Measurements from ENCODE around the gene GCLC.
"Not testable (repeated sequence)": the region's sequence is repeated elsewhere in the genome, so short reads cannot be mapped to it uniquely, and the experiment has no call there.

Gene GCLC

DNA sequence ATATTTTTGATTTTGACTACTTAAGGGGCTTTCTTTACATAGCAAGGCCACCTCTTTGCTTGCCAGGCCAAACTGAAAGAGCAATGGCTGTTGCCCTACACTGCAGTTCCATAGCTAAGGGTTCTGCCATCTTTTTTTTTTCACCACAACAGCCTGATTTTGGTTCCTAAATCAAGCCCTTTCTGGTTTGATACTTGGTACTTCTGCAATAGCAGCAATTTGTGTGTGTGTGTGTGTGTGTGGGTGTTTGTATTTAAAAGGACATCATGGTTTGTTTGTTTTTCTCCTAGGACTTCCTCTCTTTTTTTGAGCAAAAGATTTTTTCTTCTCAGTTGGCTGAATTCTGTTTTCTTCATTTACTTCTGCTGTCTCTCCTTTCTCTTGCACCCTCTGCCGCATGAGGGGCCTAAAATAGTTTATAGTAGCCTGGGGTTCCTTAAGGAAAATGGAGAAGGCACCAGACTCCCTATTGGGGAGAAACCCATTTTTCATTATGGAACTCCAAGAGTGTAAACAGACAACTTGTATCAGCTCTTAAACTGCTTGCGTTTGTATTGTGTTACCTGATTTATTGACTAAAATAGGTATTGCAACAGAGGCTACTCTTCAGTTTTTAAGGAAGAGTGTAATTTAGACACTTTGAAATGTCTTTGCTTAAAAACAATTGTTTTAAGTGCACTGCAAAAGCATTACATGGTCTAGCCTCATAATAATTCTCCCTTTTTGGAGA, 12.2 kb upstream of the GCLC start:
- no peak for FAIRE-seq

- FAIRE-seq: not testable (repeated sequence)
Observed at GRCh38 chr6:53553600-53553999, 8.7 kb upstream of the GCLC start.

DNA sequence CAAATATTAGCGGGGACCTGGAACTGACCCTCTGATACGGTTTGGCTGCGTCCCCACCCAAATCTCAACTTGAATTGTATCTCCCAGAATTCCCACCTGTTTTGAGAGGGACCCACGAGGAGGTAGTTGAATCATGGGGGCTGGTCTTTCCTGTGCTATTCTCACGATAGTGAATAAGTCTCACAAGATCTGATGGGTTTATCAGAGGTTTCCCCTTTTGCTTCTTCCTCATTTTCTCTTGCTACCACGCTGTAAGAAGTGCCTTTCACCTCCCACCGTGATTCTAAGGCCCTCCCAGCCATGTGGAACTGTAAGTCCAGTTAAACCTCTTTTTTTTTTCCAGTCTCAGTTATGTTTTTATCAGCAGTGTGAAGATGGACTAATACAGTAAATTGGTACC, 6.8 kb upstream of the GCLC start:
- FAIRE-seq: not testable (repeated sequence)

GRCh38 chr6:53547811-53548496, 3.1 kb upstream of the GCLC start:
- no peak for FAIRE-seq

DNA sequence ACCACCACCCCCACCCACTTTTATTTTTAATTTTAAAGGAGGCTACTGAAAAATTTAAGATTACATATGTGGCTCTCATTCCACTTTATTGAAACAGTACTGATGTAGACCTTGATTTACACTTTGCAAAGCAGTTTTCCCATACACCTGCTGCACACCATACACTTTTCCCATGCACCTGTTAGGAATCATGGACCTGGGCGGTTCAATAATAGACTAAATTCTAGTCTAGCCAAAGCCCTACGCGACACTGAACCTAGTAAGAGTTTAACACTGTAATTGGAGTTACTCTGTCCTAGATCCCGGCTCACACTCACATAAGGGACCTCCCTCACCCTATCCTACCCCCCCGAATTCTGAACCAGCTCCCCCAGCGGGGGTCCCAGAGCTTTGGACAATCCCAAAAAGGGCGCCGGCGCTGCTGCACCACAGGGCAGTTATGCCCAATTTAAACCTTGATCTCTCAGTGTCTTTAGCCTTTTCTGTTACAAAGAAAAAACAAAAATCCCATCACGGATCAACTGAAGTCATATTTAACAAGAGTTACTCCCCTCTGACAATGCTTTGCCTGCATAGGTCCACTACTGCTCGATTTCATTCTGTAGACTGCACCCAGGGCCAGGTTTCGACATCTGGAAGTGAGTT, 2.4 kb upstream of the GCLC start:
- no peak for FAIRE-seq

GRCh38 chr6:53546281-53546680, 1.4 kb upstream of the GCLC start:
- FAIRE-seq: no peak

DNA sequence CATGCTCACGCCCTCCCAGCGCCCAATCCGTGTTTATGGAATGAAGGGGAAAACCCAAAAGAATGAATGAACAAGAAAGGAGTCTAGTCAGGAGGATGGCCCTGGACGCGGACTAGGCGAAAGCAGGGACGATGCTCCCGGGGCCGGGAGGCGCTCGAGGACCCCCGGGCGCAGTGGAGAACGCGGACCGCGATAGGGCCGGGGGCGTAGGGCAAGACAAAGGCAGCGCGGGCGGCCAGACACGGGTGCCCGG, 758 bp downstream of the GCLC start:
- no peak for FAIRE-seq

DNA sequence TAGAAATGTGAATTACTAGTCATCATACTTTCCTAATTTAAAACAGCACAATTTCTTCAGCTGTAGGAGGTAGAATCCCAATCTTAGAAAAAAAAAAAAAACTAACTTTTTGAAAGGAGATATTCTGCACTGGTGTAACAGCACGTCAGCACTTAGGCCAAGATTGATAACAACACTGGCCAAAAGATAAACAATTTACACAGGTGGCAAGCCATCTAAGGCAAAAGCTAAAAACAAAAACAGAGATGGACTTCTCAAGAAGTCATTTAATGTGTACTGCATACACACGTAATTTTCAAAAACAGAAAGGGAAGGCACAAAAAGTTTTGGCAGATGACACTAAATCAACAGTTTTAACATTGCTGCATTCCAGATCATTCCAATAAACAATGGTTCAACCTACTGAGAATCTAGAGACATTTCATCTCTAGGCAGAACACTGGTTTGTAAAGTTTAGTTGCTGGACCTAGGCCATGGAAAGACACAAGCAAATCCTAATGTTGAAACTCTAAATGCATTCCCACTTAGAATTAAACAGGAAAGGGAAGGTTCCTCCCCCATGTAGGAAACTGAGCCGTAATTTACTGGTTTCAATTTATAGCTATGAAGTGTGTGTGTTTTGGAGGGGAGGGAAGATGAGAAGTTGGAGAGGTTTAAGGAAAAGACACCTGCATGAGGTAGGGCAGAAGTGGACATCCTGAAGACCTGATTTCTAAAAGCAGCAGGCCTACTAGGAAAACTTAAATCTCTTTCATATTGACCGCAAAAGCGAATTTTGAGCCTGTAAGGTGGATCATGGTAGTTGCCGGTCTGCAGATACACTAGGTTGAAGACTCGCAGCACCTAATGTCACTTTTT, 1.3 kb downstream of the GCLC start:
- FAIRE-seq: no peak

DNA sequence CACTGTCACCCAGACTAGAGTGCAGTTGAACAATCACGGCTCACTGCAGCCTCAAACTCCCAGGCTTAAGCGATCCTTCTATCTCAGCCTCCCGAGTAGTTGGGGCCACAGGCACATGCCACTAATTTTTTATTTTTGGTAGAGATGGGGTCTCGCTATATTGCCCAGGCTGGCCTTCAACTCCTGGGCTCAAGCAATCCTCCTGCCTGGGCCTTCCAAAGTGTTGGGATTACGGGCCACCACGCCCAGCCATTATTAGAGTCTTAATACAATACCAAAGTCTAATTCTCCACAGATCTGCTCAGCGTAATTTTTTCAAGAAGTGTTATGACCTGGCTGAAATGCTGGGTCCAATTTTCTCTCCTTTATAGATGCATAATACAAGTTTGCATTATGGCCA, 3.0 kb downstream of the GCLC start:
- no peak for FAIRE-seq

GRCh38 chr6:53540129-53540692, 4.7 kb downstream of the GCLC start:
- no peak for FAIRE-seq

DNA sequence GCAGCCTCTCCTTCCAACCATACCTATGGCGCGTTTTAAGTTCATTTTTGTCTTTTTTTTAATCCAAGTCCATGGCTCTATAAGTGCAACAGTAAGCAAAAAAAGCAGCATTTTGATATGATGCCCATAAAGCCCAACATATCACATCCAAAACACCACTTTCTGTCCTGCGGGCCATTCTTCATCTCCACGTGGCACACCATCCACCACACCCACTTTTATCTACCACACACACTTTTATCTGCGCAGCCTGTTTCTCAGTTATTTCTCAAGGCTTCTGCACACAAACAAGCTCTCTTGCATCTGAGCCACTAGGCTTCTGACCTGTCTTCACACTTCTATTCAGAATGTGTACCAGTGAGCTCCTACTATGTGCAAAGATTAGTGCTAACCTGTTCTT, 5.3 kb downstream of the GCLC start:
- FAIRE-seq: no peak

DNA sequence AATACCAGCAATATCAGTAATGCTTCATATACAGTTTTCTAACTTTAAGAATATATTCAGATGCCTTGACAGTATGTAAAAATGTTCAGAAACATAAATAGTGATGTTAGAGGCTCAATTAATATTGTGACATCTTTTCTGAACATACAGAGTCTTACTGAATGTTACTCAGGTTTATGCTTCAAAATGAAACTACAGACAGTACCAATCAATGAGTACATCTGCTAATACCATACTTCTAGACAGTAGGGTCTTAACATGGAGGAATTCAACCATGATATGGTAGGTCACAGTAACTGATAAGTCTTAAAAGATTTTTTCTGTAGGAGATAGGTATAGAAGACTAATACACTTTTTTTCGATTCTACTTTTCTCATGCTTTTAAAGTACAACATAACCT, 8.3 kb downstream of the GCLC start:
- FAIRE-seq: peak; percentile 45

GRCh38 chr6:53532942-53533341, 12.0 kb downstream of the GCLC start:
- FAIRE-seq: no peak

GRCh38 chr6:53532061-53532797, 12.7 kb downstream of the GCLC start:
- no peak for FAIRE-seq

- FAIRE-seq: no peak
Observed at GRCh38 chr6:53530780-53531386, 14.0 kb downstream of the GCLC start.

GRCh38 chr6:53530346-53530745, 14.6 kb downstream of the GCLC start:
- no peak for FAIRE-seq

GRCh38 chr6:53529324-53530036, 15.4 kb downstream of the GCLC start:
- FAIRE-seq: no peak

DNA sequence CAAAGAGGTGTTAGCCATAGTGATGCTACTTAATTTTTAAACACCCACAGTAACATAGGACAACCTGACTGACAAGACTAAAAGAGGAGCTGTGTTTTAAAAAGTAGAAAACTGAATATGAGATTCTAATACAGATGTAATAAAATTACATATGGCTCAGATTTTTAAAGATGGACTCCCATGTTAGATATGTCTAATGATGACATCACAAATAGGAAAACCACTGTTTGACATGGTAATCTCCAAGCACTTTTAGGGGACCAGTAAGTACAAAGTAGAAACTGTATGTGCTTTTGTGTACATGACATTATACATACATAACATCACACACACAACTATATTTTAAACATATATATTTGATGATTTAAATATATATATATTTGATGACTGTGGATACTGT, 16.8 kb downstream of the GCLC start:
- FAIRE-seq: no peak

- no peak for FAIRE-seq
Observed at GRCh38 chr6:53527249-53527765, 17.6 kb downstream of the GCLC start.

DNA sequence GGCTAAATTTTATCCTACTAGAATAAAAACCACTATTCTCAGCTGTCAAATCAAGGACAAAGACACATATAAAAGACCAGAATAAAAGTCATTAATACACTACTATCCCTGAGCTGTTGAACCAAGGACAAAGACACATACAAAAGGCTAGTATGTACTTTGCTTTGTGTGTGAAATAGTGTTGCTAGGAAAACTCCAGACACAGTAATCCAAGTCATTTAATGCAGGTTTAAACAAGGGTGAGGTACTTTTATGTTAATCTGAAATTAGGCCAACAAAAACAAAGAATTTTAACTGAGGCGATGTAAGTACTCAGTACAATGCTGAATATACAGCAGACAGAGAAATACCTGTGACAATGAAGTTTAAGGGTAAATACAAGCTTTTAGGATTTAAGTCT, 18.9 kb downstream of the GCLC start:
- FAIRE-seq: no peak

DNA sequence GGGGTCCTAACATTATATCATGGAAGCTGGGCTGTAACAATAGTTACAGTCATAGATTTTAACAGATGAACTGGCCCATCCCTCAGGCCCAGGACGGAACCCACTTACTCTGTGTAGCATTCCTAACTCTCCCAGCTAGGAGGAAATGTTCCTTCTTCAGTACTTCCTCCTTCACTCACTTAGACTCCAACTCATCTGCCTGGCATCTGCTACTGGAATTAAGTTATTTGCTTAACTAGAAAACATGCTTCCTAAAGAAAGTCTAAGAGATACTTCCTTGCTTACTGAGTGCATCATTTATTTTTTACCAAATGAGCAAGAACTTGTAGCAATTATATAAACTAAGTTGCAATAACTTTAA, 20.5 kb downstream of the GCLC start:
- no peak for FAIRE-seq

All from islet of Langerhans (tissue), 1 donor.